GM04503 (cell line): ENCODE data around the gene WNT4.

Experiments
- DNase-seq: peaks from one replicate; pipeline ENCODE4 v3.0.0-alpha.2; 2012; ENCODE audit warnings: low read depth

Gene WNT4

DNA sequence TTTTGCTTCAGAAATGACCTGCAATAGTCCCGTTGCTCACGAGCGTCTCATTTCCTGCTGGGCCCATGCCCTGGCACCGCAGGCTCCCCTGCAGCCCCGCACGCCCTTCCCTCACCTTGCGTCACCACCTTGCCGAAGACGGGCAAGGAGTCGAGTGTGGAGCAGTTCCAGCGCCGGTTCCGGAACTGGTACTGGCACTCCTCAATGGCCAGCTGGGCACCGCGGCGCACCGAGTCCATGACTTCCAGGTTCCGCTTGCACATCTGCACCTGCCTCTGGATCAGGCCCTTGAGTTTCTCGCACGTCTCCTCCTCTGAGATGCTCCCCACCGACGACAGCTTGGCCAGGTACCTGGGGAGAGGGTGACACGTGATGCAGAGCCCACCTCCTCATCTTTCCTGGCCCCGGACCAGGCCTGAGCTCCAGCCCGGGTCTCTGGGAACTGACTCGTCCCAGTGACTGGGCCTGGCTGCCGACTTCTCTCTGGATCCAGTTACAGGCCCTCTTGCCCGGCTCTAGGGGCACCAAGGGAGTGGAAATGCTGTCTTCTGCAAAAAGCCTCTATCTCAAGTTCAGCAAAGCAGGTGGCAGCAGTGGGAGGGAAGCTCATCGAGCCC is 13.3 kb downstream of the WNT4 start:
- no peak for DNase-seq

- DNase-seq: no peak
Measured at GRCh38 chr1:22128392-22128791, 14.5 kb downstream of the WNT4 start.

DNA sequence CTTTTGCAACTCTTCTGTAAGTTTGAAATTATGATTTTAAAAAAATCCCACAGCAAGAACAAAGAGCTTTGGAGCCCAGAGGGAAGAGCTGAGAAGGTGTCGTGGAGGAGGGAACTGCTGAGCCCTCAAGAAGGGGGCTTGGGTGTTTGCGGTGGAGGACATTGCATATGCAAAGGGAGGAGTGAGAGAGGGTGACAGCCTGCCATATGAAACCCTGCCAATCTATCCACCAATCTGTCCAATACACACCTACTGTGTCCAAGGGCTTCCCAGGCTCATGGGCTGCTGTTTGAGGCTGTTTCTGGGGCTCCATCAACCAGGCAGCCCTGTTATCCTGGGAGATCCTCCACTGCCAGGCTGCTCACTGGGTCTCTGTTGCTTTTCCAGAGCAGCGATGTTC is 15.2 kb downstream of the WNT4 start:
- no peak for DNase-seq

DNA sequence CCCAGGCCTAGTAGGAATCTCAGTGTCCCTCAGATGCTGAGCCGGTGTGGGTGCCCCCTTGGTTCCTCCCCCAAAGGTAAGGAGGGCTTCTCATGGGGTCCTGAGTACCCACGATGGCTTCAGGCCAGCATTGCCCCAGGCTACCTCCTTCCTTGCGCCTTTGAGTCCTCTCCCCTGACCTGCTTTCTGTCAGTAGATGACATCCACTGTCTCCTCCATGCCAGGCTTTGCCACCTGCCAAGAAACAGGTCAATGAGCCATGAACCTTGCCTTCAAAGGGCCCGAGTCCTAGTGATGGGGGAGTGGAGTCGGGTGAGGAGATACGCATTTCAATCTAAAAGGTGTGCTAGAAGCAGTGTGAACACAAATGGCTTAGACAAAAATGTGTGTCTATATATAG is 15.6 kb downstream of the WNT4 start:
- no peak for DNase-seq

DNA sequence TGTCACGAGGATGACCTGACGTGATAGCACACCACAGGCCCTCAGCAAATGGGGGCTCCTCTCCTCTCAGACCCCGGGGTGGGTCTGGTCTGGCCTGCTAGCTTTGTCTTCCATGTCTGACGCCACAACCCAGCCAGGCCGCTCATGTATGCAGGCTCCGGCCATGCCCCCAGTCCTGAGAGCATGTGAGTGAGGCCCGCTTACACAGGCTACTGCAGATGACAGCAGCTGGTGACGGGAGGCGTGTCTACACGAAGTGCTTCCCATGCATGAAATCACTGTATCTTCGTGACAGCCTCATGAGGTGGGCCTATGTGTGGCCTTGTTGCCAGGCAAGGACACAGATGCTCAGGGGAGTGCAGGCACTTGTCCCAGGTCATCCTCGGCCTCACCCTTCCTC is 16.4 kb downstream of the WNT4 start:
- no peak for DNase-seq

DNA sequence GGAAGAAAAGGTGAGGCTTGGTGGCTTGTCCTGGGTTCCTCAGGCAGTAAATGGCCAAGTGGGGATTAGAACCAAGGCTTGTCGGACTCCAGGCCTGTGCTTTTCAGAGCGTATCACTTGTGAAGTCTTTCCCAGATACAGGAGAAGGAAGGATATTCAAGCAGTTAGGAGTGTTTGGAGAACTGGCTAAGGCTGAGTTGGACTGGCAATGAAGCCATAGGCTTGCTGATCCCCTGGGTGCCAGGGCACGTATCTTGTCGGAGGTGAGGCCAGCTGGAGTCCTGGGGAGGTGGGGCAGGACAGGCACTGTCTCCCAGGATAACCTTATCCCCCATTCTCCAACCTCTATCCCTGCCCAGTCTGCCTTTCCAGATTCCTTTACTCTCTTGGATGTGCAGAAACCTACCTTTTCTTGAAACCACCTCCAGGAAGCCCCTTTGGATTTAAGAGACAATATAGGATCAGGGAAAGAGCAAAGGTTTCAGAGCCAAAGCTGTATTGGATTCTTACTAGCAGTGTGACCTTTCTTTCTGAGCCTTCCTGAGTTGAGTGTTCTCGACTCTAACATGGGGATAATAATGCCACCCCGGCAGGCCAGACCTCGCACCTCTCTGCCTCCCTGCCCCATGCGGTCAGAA is 18.2 kb downstream of the WNT4 start:
- no peak for DNase-seq

DNA sequence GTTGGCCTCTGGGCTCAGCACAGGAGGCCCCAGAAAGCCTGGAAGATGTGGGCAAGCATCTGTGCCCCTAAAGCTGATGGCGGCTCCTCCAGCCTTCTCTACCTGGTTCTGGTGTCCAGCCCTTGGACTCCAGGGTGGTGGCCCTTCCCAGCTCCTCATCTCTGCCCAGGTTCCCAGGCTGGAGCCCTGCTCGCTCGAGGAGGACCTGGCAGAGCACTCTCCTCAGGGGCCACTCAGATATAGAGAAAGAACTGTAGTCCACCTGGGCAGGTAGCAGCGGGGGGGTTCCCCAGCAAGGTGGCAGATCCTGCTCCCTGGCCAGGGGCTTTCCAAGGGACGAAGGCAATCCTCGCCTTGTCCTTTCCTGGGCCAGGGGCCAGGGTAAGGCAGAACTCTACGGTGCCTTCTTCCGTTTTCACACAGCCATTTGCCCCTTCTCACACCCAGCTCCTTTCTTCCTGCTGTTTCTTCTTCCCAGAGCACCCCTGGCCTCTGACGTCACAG is 18.9 kb downstream of the WNT4 start:
- no peak for DNase-seq

DNA sequence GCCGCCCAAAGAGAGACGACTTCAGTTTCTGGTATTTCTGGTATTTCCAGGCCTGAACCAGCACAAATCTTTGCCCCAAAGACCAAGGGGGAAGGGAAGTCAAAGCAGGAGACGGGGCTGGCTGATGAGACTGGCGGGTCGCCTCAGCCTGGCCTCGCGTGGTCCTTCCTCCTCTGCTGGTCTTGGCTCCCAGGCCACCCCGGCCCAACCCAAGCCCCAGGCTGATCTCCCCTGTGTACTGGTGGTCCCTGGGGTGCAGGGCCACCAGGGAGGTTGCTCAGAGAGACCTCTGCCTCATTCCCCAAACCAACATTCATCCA is 19.9 kb downstream of the WNT4 start:
- DNase-seq: no peak

DNA sequence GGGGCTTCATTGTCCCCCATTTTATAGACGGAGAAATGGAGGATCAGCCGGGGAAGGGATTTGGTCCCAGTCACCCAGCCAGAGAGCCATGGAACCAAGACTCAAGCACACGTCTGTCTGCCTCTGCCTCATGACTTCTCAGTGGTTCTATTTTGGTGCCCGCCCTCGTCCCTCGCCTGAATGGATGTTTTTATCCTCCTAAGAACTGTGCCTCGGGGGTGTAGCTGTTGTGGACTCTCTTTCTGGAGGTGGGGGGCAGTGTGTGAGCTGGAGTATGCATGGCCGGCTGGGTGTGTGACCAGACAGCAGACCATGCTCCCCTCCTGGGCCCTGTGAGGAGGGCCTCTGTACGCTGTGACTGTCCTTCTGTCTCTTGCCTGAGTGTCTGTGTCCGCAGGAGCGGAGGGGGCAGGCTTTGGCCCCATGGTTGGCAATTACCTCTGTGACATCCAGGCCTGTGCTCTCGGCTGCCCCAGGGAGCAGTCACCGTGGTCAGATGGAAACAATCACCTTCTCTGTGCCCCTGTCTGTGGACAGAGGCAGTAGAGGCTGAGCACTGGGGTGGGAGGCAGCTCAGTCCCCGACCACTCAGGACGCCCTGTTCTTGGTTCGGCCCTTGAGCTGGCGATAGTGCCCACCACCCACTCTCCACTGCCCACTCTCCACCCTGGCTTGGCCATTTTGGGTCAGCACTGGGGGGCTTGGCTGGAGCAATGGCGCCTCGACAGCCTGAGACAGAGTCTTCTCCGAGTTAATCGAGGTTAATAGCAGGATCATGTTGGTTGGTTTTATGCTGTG is 20.4 kb downstream of the WNT4 start:
- DNase-seq: no peak

DNA sequence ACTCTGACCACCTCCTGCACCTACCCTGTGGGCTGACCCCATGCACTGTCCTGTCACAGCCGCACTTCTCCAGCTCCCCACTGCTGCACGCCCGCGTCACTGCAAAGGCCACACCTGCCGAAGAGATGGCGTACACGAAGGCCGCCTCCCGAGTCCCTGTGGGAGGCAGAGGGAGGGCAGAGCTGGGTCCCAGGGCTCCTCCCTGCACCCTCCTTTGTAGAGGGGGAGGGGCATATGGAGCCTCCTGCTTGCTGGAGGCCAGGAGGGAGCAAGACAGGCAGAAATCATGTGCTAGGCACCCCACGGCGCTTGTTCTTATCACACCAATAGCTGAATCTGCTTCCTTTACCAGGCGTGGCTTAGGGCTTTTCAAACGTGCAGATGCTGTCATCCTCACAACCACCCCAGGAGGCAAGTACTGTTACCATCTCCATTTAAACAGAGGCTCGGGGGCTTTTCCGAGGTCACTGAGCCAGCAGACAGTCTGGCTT is 21.4 kb downstream of the WNT4 start:
- DNase-seq: no peak

DNA sequence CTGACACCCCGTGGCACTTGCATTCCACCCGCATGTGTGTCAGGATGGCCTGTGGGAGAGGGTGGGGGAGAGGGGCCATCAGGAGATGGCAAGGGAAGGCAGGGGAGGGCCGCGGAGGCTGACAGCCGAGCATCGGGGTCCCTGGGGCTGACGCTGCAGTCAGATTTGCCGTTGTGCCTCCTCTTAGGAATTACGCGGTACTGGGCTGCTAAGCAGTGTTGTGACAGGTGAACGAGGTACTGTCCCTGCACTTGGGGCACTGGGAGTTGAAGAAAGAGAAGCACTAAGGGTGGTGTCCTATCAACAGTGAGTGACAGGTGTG is 22.5 kb downstream of the WNT4 start:
- DNase-seq: no peak

DNA sequence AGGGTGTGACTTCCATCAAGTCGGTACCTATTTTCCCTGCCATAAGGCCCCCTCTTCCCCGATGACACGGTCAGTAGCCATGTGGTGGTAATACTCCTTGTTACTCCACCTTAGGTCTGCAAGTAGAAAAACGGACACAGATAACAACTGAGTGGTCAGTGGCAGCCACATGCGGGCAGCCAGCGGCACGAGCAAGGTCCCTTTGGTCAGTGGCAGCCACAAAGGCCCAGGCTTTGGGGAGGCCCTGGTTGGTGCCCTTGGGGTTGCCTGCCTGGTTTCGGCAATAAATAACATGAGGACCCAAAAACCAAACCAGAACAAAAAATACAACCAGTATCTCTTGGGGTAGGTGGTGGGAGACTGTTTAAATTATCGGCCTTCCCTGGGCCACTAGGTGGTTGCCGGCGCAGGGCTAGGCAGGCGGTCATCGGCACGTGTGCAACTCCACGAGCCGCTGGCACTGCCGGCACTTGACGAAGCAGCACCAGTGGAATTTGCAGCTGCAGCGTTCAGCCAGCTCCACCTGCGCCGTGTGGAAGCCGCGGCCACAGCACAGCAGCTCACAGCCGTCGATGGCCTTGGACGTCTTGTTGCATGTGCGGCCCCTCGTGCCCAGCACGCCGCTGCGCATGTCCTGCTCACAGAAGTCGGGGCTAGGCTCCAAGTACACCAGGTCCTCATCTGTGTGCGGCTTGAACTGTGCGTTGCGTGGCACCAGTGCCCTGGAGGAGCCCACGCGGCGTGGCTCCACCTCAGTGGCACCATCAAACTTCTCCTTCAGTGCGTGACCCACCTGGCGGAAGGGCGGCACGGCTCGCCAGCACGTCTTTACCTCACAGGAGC is 23.1 kb downstream of the WNT4 start:
- DNase-seq: no peak

DNA sequence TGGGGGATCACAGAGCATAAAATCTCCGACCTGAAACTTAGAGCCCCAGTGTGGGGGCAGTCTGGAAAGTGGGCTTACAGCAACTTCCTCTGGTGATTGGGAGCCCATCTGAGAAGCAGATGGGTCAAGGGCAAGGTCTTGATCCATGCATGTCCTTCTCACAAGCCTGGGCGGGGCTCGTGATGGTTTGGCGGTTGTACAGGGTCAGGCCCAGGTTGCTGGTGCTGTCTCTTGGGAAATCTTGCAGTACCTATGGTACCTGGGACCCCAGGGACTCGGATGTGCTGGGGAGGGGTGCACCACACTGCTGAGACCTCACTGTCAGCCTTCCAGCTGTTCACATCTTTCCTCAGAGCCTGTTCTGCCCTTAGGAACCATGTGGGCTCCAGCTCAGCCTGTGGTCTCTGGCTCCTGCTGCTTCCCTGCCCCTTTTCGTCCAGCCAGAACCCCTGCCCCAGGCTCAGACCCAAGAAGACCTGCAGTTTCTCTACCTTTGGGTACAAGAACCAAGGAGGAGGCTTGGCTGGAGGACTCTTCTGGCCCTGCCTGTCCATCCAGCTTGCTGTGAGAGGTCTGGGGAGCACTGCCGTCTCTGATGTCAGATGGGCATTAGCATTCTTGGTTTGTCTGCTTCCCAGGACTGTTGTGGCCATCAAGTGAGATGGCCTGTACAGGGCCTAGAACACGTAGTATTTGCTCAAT is 24.5 kb downstream of the WNT4 start:
- DNase-seq: no peak

- DNase-seq: no peak
Measured at GRCh38 chr1:22117851-22118250, 25.0 kb downstream of the WNT4 start.

- DNase-seq: no peak
Measured at GRCh38 chr1:22117238-22117637, 25.7 kb downstream of the WNT4 start.

DNA sequence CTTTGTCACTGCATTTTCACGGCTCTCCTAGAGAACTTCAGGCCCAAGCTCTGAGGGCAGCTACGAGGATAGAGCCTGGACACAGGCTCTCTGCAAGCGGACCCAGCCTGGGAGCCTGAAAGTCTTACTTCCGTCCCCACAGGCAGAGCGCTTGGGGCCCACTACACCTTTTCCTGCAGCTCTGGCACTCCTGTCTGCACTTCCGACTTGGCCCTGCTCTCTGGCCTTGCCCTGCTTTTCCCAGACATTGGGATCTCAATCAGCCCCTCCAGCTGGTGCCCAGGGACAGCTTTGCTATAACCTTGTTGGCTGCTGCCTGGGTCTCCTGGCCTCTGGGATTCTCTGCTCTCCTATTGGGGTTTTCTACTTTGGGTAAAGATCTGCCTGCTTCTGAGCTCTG is 27.6 kb downstream of the WNT4 start:
- no peak for DNase-seq

DNA sequence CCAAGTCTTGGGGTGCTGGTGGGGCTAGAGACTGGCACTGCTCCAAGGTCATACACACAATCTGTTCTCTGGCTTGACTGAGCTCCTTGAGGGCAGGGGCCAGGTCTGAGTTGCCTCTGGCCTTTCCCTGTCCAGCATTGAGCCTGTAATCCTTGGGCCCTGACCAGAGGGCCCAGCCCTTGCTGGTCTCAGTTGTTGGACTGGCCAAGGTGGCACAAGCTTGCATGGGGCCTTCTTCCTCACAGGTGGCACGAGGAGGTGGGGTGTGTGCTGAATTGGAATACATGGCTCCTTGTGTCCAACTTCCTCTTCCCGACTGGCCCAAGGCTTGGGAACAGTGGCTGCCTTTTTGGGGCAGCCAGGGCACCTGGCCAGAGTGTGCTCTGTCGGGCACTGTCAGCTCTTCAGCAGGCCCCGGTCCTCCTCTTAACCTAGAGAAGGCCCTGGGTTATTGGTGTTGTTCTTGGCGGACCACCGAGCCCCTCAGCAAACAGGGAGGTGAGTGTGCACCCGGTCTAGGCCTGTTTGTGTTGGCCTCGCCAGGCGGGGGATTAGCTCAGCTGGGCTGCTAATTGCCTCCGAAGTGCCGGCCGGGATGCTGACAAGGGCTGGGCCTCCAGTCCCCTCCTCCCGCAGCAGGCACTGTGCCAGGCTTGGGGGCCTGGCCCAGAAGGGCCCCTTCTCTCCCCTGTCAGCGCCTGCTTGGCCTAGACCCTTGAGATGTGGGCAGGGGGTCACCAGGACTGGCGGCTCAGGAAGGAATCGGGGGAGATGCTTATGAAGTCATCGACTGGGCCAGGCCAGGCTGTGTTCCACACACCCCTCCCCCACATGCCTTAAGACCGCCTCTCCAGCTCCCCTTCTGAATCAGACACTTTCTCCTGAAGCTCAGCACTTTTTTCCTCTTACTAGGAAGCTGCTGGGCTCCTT is 28.5 kb downstream of the WNT4 start:
- no peak for DNase-seq

- no peak for DNase-seq
Measured at GRCh38 chr1:22112554-22112953, 30.3 kb downstream of the WNT4 start.

GRCh38 chr1:22111620-22112019 is 31.3 kb downstream of the WNT4 start:
- DNase-seq: no peak

GRCh38 chr1:22111115-22111514 is 31.8 kb downstream of the WNT4 start:
- no peak for DNase-seq

GRCh38 chr1:22110016-22110415 is 32.9 kb downstream of the WNT4 start:
- no peak for DNase-seq
